GM12878 (cell line): ENCODE measurements around the gene ST8SIA1. TPM values are rescaled to one million over a fixed set of nuclear protein-coding genes. Genes with fewer than 3 reads are reported as not detected.

Experiments used
- ATAC-seq: fragments of 200-7000 bp; cut with Tn5 transposase; 3 replicates; pipeline ENCODE4 v1.9.1; 2020; ENCODE audit warnings: mild to moderate bottlenecking, moderate library complexity
- BruUV-seq: library from RNA; stranded (reverse); fragments of 400-500 nt; replicated peaks from 2 replicates; lab custom pipeline; 2021; lab: Mats Ljungman, UMichigan
- CTCF ChIA-PET: fragments of 300-600 bp; sonication (Branson Sonifier 250); formaldehyde crosslinking; extraction: SDS; loops from one replicate; lab custom pipeline; 2021; ENCODE audit warnings: inconsistent platforms; lab: Yijun Ruan, JAX
- POLR2A ChIA-PET: fragments of 350-600 bp; formaldehyde crosslinking; extraction: SDS; loops from one replicate; lab custom pipeline; 2021; ENCODE audit warnings: inconsistent platforms; lab: Charles Lee
- RAD21 ChIA-PET: fragments of 300-600 bp; sonication (Branson Sonifier 250); formaldehyde crosslinking; loops from one replicate; lab custom pipeline; 2023; ENCODE audit warnings: antibody characterized with exemption; ENCODE audit not compliant: unreplicated experiment; lab: Charles Lee
- SMC1A ChIA-PET: fragments of 300-600 bp; sonication (Branson Sonifier 250); formaldehyde crosslinking; loops from one replicate; lab custom pipeline; 2023; ENCODE audit not compliant: unreplicated experiment, uncharacterized antibody; lab: Charles Lee
- DNase-seq: peaks from one replicate; pipeline ENCODE4 v3.0.0-alpha.2; 2011; ENCODE audit warnings: low read depth, low spot score
- FAIRE-seq: peaks from 3 replicates; lab custom pipeline; 2011; peaks lifted over from hg19 to GRCh38; lab: Jason Lieb, UNC
- H2AFZ ChIP-seq: 2 replicates; pipeline ENCODE4 v1.6.0; 2011; ENCODE audit warnings: low read depth, low read length, control low read depth; ENCODE audit not compliant: control insufficient read depth
- H3K27ac ChIP-seq: 2 replicates; pipeline ENCODE4 v1.5.1; 2011; ENCODE audit warnings: control low read depth; ENCODE audit not compliant: control insufficient read depth, insufficient read depth
- H3K27me3 ChIP-seq, 2 experiments: replicated peaks in 1 of 2; 2 replicates each; pipeline versions ENCODE4 v1.6.0 to v1.6.1; 2011; ENCODE audit warnings: low read length in 1 of 2; ENCODE audit not compliant: control insufficient read depth in 2 of 2, insufficient read depth in 2 of 2
- H3K36me3 ChIP-seq, 2 experiments: 2 replicates each; pipeline ENCODE4 v1.5.1; 2011; ENCODE audit warnings: low read length in 1 of 2; ENCODE audit not compliant: control insufficient read depth in 2 of 2, insufficient read depth in 2 of 2
- H3K4me1 ChIP-seq: 2 replicates; pipeline ENCODE4 v1.6.1; 2011; ENCODE audit warnings: mild to moderate bottlenecking, low read length, moderate library complexity, mixed read lengths; ENCODE audit not compliant: control insufficient read depth, insufficient read depth
- H3K4me2 ChIP-seq: 2 replicates; pipeline ENCODE4 v1.6.0; 2011; ENCODE audit warnings: control low read depth; ENCODE audit not compliant: control insufficient read depth, insufficient read depth
- H3K4me3 ChIP-seq: fragments of 200-600 bp; sonication (generic); 2 replicates; pipeline ENCODE4 v1.5.1; 2016
- H3K79me2 ChIP-seq: 2 replicates; pipeline ENCODE4 v1.6.0; 2011; ENCODE audit warnings: low read length; ENCODE audit not compliant: control insufficient read depth, insufficient read depth
- H3K9ac ChIP-seq: 2 replicates; pipeline ENCODE4 v1.8.0; 2011; ENCODE audit warnings: low read length, control low read depth, mixed read lengths; ENCODE audit not compliant: control insufficient read depth, insufficient read depth
- H3K9me3 ChIP-seq: replicated peaks from 3 replicates; pipeline ENCODE4 v1.5.1; 2011; ENCODE audit warnings: mild to moderate bottlenecking, low read length; ENCODE audit not compliant: control insufficient read depth, insufficient read depth
- H4K20me1 ChIP-seq: 2 replicates; pipeline ENCODE4 v1.6.0; 2011; ENCODE audit not compliant: control insufficient read depth, insufficient read depth
- ATF7 ChIP-seq: fragments of 450-650 bp; IDR thresholded peaks from 2 replicates; pipeline ENCODE4 v1.6.1; 2016; ENCODE audit warnings: low read depth, mild to moderate bottlenecking
- HSF1 ChIP-seq: fragments of 150-350 bp; IDR thresholded peaks from 2 replicates; pipeline ENCODE4 v1.6.1; 2014; ENCODE audit warnings: mild to moderate bottlenecking, low read depth, low read length
- PRDM15 ChIP-seq: fragments of 450-650 bp; formaldehyde crosslinking; IDR thresholded peaks from 2 replicates; pipeline ENCODE4 v1.4.0; 2020; ENCODE audit warnings: mild to moderate bottlenecking, moderate library complexity
- WGBS: methylation state at CpG from one replicate; pipeline ENCODE4 v1.1.6; 2016; ENCODE audit warnings: low lambda C conversion rate; ENCODE audit not compliant: insufficient replicate concordance, insufficient coverage; ENCODE audit errors: missing lambda C conversion rate; 5-methylcytosine and 5-hydroxymethylcytosine counted together
- in situ Hi-C: fragments of 300-500 bp; cut with MboI; formaldehyde crosslinking; loops from 9 replicates; pipeline ENCODE4 v1.14.3; 2018; ENCODE audit warnings: mixed read lengths
- intact Hi-C: fragments of 100-400 bp; cut with micrococcal nuclease; formaldehyde crosslinking; loops from one replicate; pipeline ENCODE4 v1.14.2; 2022; ENCODE audit not compliant: unreplicated experiment
- polyA plus RNA-seq, 11 experiments: library from polyadenylated mRNA; depleted of rRNA in 4 of 11; unstranded in 6 of 11; stranded (reverse) in 5 of 11; fragments of >200 nt; fragmentation: Nextera tagmentation in 4 of 11; fragmentation: Illumina TruSeq in 1 of 11; extraction: Ambion mirVana in 4 of 11; extraction: Trizol in 1 of 11; gene quantifications; 1 replicate in 1 of 11; 2 replicates in 10 of 11; pipeline versions ENCODE4 v1.2.1 to v1.2.3, GENCODE V29; 2011 to 2016; ENCODE audit warnings: inconsistent platforms in 2 of 11, missing spikeins in 2 of 11, low read depth in 1 of 11
- total RNA-seq, 4 experiments: library from RNA; depleted of rRNA in 3 of 4; stranded (reverse); fragments of >200 nt in 3 of 4; fragmentation: Illumina TruSeq in 1 of 4; extraction: Trizol in 1 of 4; gene quantifications; 2 replicates each; pipeline versions ENCODE4 v1.2.1 to v1.2.3, GENCODE V29; 2013 to 2021

The ST8SIA1 gene
- total and polyA plus RNA-seq, 10 of the 15 experiments (the other 5 are each of a cell fraction or from before 2014, with no cell fraction given), result 0.23 to 0.35 (median 0.23) TPM; not detected in 7

GRCh38 chr12:22238211-22238610 lies 96.3 kb downstream of the ST8SIA1 start:
- Histone ChIP-seq H3K27me3 (no peaks in the 10 kb centered on the region), H3K4me3 (no peak overlapping the region), H3K79me2 (no peaks in the 10 kb centered on the region), H3K4me1 (no peaks in the 10 kb centered on the region), H3K9ac (no peak overlapping the region), H2AFZ (no peak overlapping the region), H3K27ac (no peak overlapping the region), H4K20me1 (no peaks in the 10 kb centered on the region), H3K36me3 (no peaks in the 10 kb centered on the region), H3K9me3 (no peaks in the 10 kb centered on the region), H3K4me2 (no peak overlapping the region)
- 43% methylated on average over 3 of the region's 3 CpGs for WGBS
- ChIA-PET SMC1A (no interaction called here), RAD21 (no interaction called here), POLR2A (no interaction called here), CTCF (no interaction called here)
- TF ChIP-seq PRDM15 (CRISPR knock-in tag), result no peak
- no peak for TF ChIP-seq HSF1
- no peak for TF ChIP-seq ATF7
- DNase-seq, result no peak
- no TSS peak for BruUV-seq
- intact Hi-C loops, result no loop called here
- FAIRE-seq, result no peak
- in situ Hi-C loops, result no loop called here
- no peak for ATAC-seq
